ENCODE data around the gene CCDC40. TPM values are rescaled to one million over a fixed set of nuclear protein-coding genes. Genes with fewer than 3 reads are reported as not detected.
A peak's percentile ranks its signal among the peaks of the same experiment; 100 is the strongest.

CCDC40 gene
- 3.8 and 4.2 TPM in 2 replicates for total RNA-seq (2014; rRNA removed; shearing (Covaris generic))

GRCh38 chr17:80035937-80036714, at the start of gene CCDC40:
TSS of gene CCDC40 (plus strand) at chr17:80036642. CDS start at chr17:80036663, 21 bp downstream.
- peak; percentile 99 for DNase-seq

GRCh38 chr17:79987187-79987934, 49.1 kb upstream of the CCDC40 start:
- no peak overlapping the region for H3K4me3 ChIP-seq (ENCODE audit: insufficient read depth, low read depth, low read length)
- DNase-seq: peak; percentile 65

More at GRCh38 chr17:80035937-80036714, at the start of gene CCDC40:
- no peaks in the 10 kb centered on the region for H3K36me3 ChIP-seq (replicated peaks; ENCODE audit: control insufficient read depth, insufficient read depth, low read length)
- peak within 1 kb of the TSS; percentile 97 for H3K4me3 ChIP-seq (ENCODE audit: insufficient read depth, low read depth, low read length)
- H3K27me3 ChIP-seq (ENCODE audit: control insufficient read depth, insufficient read depth, low read length): no peaks in the 10 kb centered on the region

GRCh38 chr17:79987935-79988184, 48.6 kb upstream of the CCDC40 start:
- Histone ChIP-seq H3K36me3 (replicated peaks; ENCODE audit: control insufficient read depth, insufficient read depth, low read length) (no peaks in the 10 kb centered on the region; the same call in 1 of the 2 replicates), H3K27me3 (ENCODE audit: control insufficient read depth, insufficient read depth, low read length) (no peaks in the 10 kb centered on the region), H3K4me3 (ENCODE audit: insufficient read depth, low read depth, low read length) (no peak overlapping the region)
- no peak for DNase-seq

More at GRCh38 chr17:79987187-79987934, 49.1 kb upstream of the CCDC40 start:
- Histone ChIP-seq H3K36me3 (replicated peaks; ENCODE audit: control insufficient read depth, insufficient read depth, low read length) (no peaks in the 10 kb centered on the region; the same call in 1 of the 2 replicates), H3K27me3 (ENCODE audit: control insufficient read depth, insufficient read depth, low read length) (no peaks in the 10 kb centered on the region)

GRCh38 chr17:79988185-79988971, 48.1 kb upstream of the CCDC40 start:
- no peaks in the 10 kb centered on the region; the same call in 1 of the 2 replicates for H3K36me3 ChIP-seq (replicated peaks; ENCODE audit: control insufficient read depth, insufficient read depth, low read length)
- no peak overlapping the region for H3K4me3 ChIP-seq (ENCODE audit: insufficient read depth, low read depth, low read length)
- DNase-seq: peak; percentile 60
- H3K27me3 ChIP-seq (ENCODE audit: control insufficient read depth, insufficient read depth, low read length): no peaks in the 10 kb centered on the region

GRCh38 chr17:79989106-79989835, 47.2 kb upstream of the CCDC40 start:
- Histone ChIP-seq H3K4me3 (ENCODE audit: insufficient read depth, low read depth, low read length) (no peak overlapping the region), H3K27me3 (ENCODE audit: control insufficient read depth, insufficient read depth, low read length) (no peaks in the 10 kb centered on the region), H3K36me3 (replicated peaks; ENCODE audit: control insufficient read depth, insufficient read depth, low read length) (no peaks in the 10 kb centered on the region; the same call in 1 of the 2 replicates)
- peak; percentile 66 for DNase-seq

GRCh38 chr17:79990051-79990592, 46.3 kb upstream of the CCDC40 start:
- DNase-seq: peak; percentile 55
- Histone ChIP-seq H3K4me3 (ENCODE audit: insufficient read depth, low read depth, low read length) (no peak overlapping the region), H3K36me3 (replicated peaks; ENCODE audit: control insufficient read depth, insufficient read depth, low read length) (no peaks in the 10 kb centered on the region; the same call in 1 of the 2 replicates)

GRCh38 chr17:79990704-79991103, 45.7 kb upstream of the CCDC40 start:
- H3K4me3 ChIP-seq (ENCODE audit: insufficient read depth, low read depth, low read length): no peak overlapping the region
- peak; percentile 30 for DNase-seq
- H3K27me3 ChIP-seq (ENCODE audit: control insufficient read depth, insufficient read depth, low read length): no peaks in the 10 kb centered on the region
- H3K36me3 ChIP-seq (replicated peaks; ENCODE audit: control insufficient read depth, insufficient read depth, low read length): no peaks in the 10 kb centered on the region; the same call in 1 of the 2 replicates

More at GRCh38 chr17:79990051-79990592, 46.3 kb upstream of the CCDC40 start:
- no peaks in the 10 kb centered on the region for H3K27me3 ChIP-seq (ENCODE audit: control insufficient read depth, insufficient read depth, low read length)

- Histone ChIP-seq H3K36me3 (replicated peaks; ENCODE audit: control insufficient read depth, insufficient read depth, low read length) (no peaks in the 10 kb centered on the region; the same call in 1 of the 2 replicates), H3K27me3 (ENCODE audit: control insufficient read depth, insufficient read depth, low read length) (no peaks in the 10 kb centered on the region), H3K4me3 (ENCODE audit: insufficient read depth, low read depth, low read length) (peak overlapping the region; percentile 42)
- DNase-seq: peak; percentile 99
Observed at GRCh38 chr17:79991140-79991923, 45.1 kb upstream of the CCDC40 start.

- DNase-seq: no peak
- peak overlapping the region; percentile 42 for H3K4me3 ChIP-seq (ENCODE audit: insufficient read depth, low read depth, low read length)
- no peaks in the 10 kb centered on the region for H3K27me3 ChIP-seq (ENCODE audit: control insufficient read depth, insufficient read depth, low read length)
- no peaks in the 10 kb centered on the region; the same call in 1 of the 2 replicates for H3K36me3 ChIP-seq (replicated peaks; ENCODE audit: control insufficient read depth, insufficient read depth, low read length)
Observed at GRCh38 chr17:79991924-79992648, 44.4 kb upstream of the CCDC40 start.

GRCh38 chr17:79992649-79993389, 43.6 kb upstream of the CCDC40 start:
- H3K27me3 ChIP-seq (ENCODE audit: control insufficient read depth, insufficient read depth, low read length): no peaks in the 10 kb centered on the region
- DNase-seq: no peak
- no peak overlapping the region for H3K4me3 ChIP-seq (ENCODE audit: insufficient read depth, low read depth, low read length)
- H3K36me3 ChIP-seq (replicated peaks; ENCODE audit: control insufficient read depth, insufficient read depth, low read length): no peaks in the 10 kb centered on the region

GRCh38 chr17:79993390-79994227, 42.8 kb upstream of the CCDC40 start:
- peak; percentile 85 for DNase-seq
- H3K4me3 ChIP-seq (ENCODE audit: insufficient read depth, low read depth, low read length): no peak overlapping the region
- no peaks in the 10 kb centered on the region for H3K36me3 ChIP-seq (replicated peaks; ENCODE audit: control insufficient read depth, insufficient read depth, low read length)
- H3K27me3 ChIP-seq (ENCODE audit: control insufficient read depth, insufficient read depth, low read length): no peaks in the 10 kb centered on the region

Measured in H7 (cell line).